Stimulated activated CD4-positive, alpha-beta T cell treated with anti-CD3 and anti-CD28 coated beads, Interleukin-1b, Interleukin-23, amount 100 ng/mL, for 1 hour (primary cell): ENCODE measurements around the gene CDC42EP4.

Experiments
- DNase-seq, 2 donors: peaks; one replicate each; pipeline ENCODE4 v3.0.0-alpha.2; 2020; ENCODE audit warnings: low read depth in 2 of 2

Gene CDC42EP4, protein sequence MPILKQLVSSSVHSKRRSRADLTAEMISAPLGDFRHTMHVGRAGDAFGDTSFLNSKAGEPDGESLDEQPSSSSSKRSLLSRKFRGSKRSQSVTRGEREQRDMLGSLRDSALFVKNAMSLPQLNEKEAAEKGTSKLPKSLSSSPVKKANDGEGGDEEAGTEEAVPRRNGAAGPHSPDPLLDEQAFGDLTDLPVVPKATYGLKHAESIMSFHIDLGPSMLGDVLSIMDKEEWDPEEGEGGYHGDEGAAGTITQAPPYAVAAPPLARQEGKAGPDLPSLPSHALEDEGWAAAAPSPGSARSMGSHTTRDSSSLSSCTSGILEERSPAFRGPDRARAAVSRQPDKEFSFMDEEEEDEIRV

DNA sequence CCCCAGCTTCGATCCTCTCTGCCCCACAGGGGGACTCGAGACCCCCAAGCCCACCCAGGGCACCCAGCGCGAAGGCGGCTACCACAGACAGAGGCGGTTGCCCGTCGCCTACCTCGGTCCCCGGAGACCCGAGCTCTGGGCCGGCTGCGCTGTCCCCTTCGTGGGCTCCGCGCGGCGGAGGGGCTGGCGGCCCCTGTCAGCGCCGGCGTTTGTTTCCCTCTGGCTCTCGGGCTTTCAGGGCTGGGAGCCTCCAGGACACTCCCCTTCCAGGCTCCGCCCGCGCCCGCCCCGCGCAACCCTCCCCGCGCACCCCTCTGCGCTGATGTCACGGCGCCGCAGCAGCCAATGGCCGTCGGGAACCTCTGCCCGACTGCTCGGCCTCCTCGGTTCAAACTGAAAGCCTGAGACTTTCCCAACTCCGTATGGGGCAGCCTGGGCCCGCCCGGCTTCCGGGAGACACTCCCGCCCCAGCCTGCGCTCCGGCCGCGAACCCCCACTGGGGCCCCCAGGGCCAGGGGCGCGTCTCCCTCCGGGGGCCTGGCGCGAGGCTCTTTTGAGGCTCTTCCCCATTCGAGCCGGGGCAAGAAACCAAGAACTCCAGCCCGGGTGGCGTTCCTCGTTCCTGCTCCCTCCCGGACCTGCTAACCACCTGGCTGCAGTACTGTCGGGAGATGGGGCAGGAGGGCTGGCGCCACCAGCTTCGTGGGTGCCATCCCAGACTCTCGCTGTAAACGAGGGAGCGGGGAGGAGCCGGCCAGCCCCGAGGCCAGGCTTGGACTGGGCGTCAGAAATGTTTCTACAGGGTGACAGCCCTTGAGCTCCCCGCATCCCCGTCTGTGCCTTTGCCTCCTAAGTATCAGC, at the start of gene CDC42EP4:
Gene CDC42EP4 (minus strand): TSS at position 221 of the 861 bp plus-strand sequence. CDS start 25,501 bp downstream, outside the sequence.
- DNase-seq: peak; percentile 41 to 70

DNA sequence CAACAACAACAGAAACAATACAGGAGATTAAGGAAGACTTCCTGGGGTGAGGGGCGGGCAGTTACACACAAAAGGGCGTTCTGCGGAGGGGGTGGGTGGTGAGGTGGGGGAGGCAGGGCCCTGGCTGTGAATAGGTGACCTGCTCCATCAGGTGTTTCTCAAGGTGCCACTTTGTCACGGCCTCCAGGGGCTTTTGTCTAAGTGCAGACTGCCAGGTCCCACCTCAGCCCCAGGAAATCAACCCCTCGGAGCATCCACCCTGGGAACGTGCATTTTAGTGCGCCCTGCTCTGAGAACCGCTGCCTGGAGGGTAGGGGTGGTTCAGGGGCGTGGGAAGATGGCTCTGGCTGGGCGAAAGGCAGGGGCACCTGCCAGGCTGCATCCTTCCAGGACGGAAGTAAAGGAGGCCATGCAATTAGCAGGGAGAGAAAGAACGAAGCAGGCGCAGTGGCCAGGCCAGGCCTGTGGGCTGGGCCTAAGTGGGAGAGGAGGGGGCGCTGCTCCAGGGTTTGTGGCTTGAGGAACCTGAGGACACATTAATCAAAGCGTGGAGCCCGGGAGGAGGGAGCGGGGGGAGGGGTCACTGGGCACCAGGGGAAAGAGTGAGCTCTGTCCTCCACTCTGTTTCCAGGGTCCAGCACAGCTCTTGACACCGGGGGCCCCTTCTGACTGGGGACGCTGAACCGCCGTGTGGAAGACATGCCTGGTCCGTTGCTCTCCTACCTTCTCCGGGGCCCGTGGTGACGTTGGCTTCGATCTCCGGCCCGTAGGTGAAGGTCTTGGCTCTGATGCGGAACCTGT, 49.4 kb upstream of the CDC42EP4 start:
- DNase-seq: no peak

DNA sequence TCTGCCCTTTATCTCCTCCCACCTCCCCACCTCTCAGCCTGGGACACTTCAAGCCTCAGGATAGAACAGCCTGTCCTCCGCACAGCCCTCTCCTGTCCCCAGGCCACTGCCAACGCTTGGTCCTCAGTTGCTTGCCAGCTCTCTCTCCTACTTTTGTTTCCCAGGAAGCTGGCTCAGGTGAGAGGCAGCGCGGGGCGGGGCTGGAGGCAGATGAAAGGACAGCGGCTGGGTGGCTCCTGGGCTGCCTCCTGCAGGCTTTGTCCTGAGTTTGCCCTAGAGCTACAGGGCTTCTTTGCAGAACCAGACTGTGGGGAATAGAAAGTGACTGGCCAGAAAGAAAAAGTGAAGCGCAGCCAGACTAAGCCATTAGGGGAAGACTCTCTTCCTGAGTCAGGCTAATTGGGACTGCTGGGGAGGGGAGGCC, 48.2 kb upstream of the CDC42EP4 start:
- no peak for DNase-seq

DNA sequence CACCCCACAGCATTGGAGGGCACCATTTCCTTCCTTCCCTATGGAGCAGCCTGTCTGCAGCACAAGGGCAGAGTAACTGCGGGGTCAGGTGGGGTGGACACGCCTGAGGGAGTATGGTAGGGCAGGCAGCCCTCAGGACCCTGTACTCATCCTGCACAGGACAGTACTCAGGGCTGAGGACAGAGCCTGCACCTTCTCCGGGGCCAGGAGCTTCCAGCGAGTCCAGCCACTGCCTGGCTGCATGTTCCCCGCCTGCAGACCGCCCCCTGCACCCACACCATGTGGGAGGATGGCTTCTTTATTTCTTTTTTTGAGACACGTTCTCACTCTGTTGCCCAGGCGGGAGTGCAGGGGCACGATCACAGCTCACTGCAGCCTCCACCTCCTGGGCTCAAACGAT, 47.6 kb upstream of the CDC42EP4 start:
- no peak for DNase-seq

DNA sequence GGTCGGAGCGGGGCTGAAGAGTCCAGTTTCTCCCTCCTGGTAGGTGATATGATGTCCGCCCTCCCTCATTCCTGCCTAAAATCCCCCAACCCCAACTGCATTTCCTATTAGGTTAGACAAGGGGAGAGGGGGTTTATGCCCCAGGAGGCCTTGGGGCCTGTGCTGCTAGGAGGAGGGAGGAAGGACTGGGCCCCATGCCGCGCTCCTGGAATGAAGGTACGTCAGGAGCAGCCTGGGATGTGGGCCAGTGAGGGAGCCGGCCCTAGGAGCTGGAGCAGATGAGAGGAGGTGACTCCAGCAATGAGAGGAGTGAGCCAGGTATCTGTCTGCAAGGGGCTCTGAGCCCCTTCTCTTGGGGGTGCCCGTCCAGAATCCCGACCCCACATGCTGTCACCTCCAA, 46.9 kb upstream of the CDC42EP4 start:
- no peak for DNase-seq

DNA sequence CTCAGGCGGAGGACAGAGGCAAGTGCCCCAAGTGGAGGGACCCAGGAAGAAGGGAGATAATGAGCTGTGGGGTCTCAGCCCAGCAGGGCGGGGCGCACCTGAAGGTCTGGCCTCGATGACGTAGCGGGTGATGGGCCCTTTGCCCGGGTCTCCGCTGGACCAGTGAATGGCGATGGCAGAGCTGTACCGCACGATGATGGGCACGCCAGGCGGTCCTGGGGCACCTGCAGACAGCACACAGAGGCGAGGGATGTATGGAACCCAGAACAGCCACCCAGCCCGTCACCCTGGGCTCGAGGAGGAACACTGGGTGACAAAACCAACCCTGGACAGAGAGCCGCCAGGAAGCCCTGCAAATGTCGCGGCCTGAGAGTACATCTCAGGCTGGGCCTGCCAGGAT, 46.2 kb upstream of the CDC42EP4 start:
- DNase-seq: no peak

DNA sequence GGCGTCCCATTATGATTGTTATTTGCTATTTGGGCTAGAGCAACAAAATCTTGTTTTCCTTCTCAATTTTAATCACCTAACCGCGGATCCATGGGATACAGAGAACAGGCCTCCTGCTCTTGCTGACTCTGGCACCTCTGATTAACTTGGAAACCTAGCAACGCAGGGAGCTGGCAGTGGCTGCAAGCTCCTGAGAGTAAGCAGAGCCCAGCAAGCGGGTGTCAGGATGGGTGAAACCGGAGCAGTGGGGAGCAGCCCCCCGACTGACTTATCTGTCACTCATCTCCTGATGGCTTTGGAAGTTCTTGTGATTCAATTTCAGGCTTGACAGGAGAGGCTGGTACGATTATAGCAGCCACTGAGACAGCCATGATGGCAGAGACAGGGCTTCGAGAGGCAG, 45.5 kb upstream of the CDC42EP4 start:
- DNase-seq: no peak

DNA sequence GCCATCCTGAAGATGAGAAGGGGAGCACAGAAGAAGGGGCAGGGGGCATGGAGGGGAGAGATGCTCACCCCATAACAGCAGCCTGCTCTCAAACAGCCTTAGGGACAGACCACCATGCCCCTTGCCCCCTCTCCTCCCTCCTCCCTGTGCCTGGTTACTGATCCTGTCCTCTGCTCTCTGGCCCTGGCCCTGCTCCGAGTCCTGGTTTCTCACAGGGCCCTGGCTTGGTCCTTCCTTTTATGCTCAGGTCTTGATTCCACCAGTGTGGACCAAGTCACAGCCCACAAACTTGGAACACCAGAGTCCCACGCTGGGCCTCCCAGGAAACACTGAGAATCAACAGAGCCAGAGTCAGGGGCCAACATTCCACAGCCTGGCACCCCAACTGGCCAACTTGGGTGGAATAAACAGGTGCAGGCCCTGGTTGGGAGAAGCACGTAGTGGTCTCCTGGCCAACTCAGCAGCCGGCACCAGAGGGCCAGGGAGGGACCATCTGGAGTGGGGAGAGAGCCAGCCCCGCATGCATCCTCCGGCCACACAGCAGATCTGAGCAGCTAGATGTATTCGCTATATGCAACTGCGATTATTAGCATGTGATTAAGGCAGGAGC, 44.9 kb upstream of the CDC42EP4 start:
- DNase-seq: no peak

DNA sequence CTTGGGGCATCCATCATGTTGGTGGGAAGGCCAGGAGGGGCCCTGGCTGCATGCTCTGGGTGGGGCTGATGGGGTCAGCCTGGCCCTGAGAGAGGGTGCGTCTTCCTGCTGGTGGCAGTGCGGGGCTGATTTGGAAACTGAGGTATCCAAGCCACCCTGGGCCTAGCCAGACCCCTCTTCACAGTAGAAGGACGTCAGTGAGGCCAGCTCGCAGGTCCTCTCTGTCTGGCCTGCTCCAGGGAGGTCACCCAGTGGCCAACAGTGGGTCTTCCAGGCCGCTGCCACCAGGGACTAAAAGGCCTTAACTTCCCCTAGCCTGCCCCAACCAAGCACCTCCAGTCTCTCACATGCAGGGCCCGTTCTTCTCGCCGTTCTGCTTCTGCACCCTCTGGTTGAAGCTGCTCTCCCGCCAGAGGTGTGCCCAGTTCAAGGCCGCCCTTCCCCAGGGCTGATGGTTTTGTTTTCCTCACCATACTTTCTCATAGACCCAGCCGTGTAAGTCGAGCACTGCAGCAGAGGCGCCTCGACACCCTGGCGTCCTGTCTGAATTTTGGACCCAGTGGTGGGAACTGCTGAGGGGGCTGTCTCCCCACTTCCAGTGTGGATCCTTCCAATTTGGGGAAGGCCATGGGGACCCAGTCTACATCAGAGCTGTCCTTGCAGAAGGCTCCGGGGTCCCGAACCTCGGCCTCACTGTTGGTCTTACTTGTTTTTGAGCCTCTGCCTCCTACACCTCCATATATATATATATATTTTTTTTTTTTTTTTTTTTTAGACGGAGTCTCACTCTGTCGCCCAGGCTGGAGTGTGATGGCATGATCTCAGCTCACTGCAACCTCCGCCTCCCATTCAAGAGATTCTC, 42.9 kb upstream of the CDC42EP4 start:
- DNase-seq: no peak

DNA sequence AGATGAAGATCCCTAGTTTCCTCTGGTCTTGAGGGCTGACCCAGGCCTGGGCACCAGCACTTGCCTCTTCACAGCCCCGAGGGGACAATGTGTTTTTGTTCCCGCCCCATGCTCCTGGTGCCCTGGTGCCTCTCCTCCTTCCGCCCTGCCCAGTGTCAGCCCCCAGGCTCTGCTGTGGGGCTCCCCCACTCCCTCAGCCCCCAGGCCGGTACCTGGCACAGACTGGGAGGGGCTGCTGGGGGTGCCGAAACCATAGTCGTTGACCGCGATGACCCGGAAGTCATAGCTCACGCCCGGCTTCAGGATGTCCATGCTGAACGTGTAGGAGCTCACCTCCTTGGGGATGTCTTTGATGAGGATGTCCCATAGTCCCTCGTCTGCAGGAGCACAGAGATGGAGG, 40.5 kb upstream of the CDC42EP4 start:
- no peak for DNase-seq

DNA sequence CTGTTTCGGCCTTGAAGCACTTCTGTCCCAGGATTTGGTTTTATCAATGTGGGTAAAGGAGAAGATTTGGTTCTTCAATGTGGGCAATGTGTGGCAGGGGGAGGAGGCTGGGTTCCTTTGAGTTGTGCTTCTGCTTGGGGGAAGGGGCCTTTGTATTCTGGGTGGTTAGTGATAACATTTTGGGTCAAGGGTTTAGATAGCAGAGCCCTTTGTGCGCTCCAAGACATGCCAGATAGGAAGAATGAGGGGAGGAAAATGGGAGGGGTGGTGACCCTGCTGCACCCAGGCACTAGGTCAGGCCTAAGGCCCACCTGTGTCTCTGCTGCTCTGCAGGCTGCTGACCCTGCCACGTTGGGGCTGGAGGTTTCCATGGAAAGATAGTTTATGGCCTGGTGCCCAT, 40.0 kb upstream of the CDC42EP4 start:
- no peak for DNase-seq

DNA sequence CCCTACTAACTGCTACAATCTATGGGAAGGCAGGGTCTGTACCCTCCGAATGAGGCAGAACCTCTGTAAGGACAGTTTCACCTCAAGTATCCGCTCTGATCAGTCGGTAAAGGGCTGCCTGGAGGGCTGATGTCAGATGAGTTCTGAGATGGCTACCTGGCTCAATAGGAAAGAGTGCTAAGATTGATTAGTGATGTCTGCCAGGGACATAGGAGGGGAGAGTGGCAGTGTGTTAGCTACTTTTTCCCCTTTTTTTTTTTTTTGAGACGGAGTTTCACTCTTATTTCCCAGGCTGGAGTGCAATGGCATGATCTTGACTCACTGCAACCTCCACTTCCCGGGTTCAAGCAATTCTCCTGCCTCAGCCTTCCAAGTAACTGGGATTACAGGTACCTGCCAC, 39.1 kb upstream of the CDC42EP4 start:
- DNase-seq: no peak

DNA sequence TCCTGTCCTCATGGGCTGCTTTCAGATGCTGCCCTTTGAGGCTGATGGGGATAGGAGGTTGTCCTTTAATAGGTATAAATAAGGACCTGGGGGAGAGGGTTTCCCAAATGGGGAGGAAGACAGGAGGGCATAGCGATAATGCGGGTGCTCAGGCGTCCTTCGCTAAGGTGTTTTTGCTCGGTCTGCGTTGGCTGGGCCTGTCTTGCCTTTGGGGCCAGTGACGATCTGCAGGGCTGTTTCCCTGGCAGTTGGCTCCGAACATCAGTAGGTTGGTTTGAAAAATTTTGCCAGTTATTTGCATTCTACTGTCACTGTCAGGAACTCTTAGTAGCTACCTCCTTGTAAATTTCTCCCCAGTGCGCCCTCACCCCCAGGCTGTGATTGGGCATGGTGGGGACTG, 37.8 kb upstream of the CDC42EP4 start:
- DNase-seq: no peak

DNA sequence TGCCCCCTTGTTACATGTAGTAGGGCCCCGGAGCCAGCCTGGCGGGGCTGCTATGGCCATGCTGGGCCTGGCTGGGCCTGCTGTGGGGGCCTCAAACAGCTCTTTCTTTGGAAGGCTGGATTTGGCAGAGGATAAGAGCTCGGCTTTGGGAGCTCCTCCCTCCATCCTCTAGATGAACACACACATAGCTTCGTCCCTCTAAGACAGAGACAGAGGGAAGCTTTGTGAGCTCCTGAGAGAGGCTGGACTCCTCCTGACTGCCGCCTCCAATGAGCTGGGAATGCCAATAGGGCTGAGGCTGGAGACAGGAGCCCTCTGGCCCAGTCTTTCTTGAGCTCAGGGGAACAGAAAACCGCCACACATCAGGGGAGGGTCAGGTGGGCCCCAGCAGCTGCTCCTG, 37.3 kb upstream of the CDC42EP4 start:
- DNase-seq: no peak

DNA sequence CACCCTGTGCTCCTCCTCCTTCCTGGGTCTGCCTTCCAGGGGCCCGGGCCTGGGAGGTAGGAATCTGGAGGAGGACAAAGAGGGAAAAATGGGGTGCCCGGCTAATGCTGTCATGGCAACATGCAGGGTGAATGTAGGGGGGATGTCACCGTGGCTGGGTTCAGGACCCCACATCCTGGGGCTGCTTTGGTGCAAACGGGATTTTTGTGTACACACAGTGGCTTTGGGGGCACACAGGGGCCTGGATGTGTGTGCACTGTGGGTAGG, 37.0 kb upstream of the CDC42EP4 start:
- no peak for DNase-seq

DNA sequence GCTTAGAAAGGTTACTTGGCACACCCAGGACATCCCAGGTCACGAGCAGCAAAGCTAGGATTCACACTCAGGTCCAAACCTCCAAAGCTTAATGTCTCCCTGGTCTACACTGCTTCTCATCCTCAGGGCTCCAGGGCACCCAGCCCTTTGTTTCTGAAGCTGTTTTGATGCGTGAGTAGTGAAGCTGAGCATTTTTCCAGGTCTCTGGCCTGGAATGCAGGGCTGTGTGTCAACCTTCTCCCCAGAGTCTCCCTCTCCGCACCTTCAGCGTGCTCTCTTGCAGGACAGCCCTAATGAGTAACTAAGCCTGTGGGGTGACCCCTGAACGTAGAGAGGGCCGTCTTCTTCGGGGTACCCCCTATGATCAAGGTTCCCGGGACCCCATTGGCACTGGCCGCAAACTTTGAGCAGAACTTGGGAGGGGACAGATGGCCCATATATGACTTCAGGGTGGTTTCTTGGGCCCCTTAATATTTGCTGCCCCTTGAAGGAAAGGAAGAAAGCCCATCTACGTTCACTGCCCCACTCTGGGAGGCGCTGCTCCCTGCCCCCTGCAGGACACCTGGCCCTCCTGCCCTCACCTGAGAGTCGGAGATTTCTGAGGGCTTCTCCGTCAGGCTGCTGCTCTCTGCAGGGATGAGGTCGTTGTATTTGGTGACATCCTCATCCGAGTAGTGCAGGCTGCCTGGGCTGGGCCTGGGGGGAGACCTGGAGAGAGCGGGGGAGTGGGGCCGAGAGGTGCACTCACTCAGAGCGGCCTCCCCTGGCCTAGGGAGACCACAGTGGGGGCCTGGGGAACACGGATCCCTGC, 36.4 kb upstream of the CDC42EP4 start:
- DNase-seq: no peak

DNA sequence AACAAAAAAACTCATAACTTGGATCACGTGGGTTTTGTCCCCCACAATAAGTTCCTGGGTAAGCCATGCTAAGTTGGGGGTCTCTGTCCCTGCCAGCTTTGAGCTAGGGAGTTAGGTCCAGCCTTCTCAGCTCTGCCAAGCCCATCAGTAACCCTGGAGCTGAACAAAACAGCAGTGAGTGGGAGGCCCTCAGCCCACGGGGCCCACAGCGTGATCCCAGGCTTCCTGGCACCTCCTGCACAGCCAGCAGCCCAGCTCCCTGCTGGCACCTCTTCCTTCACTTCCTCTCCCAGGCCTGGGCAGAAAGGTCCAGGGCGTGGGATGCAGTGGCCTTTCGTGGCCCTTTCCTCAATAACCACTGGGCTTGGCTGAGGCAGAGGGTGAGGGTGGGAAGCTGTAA, 35.5 kb upstream of the CDC42EP4 start:
- no peak for DNase-seq

DNA sequence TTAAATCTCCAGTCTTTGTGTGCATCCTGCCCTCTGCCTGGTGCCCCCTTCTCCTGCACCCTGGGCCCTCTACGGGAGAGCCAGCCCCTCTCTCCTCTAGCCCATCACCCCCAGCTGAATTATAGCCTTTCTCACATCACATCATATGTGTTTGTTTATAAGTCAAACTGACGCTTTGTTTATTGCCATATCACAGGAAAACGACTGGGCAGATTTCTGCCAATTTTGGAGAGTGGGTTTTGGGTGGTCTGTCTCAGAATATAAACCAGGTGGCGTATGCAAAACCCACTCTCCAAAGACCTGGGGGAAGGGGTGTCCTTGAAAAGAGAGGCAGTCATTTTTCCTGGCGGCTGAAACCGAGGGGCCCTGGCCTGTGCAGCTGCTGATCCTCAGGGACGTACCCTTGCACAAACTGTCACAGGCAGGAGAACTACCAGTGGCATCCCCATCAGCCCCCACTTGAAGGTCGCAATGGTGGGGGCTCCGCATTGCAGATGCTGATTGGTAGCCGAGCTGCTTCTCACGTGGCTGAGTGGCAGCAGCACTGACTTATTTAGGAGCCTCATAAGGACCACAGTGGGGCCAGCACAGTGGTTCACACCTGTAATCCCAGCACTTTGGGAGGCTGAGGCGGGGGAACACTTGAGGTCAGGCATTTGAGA, 34.8 kb upstream of the CDC42EP4 start:
- DNase-seq: no peak

DNA sequence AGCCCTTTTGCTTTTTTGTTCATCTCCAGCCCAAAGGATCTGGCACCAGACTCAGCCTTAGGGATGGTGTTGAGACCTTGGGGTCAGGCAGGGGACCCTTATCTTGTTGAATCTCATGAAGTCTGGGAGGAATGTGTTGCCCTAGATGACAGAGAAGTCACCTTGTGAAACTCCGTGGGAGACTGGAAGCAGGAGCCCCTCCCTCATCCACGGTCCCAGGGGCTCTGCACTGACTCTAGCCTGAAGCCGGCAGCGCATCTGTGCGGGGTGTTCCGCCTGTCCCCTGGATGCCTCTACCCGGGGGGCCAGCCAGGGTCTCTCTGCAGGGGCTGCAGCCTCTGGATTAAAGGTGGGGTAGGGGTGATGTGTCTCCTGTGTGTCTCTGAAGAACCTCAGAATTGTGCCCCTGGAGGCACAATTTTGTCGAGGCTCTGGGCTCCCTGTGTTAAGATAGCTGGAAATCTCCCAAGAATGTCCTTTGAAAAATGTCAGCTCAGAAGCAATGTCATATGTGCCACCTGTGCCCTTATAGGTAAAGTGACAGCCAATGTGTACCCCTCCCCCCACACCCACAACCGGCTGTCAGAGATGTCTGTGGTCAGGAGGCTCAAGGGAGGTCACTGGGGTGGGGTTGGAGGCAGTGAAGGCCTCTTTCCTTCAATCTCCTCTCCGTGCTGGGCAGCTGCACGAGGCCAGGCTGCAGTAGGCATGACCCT, 32.1 kb upstream of the CDC42EP4 start:
- DNase-seq: no peak
